HG03108 (cell line): Measurements from ENCODE around the gene ECHDC3.

ENCODE experiments used
- ATAC-seq: cut with Tn5 transposase; IDR thresholded peaks from one replicate; pipeline ENCODE4 v1.9.1; 2021; ENCODE audit warnings: moderate library complexity; ENCODE audit not compliant: unreplicated experiment

The ECHDC3 gene

GRCh38 chr10:11746883-11747539, 4.8 kb downstream of the ECHDC3 start:
- no peak for ATAC-seq

- no peak for ATAC-seq
Measured at GRCh38 chr10:11748866-11749265, 6.7 kb downstream of the ECHDC3 start.

- ATAC-seq: no peak
Measured at GRCh38 chr10:11750420-11750819, 8.2 kb downstream of the ECHDC3 start.

GRCh38 chr10:11754173-11754572, 12.0 kb downstream of the ECHDC3 start:
- no peak for ATAC-seq

- ATAC-seq: no peak
Measured at GRCh38 chr10:11754620-11755019, 12.4 kb downstream of the ECHDC3 start.

GRCh38 chr10:11755512-11756263, 13.5 kb downstream of the ECHDC3 start:
- ATAC-seq: no peak

GRCh38 chr10:11756766-11757315, 14.7 kb downstream of the ECHDC3 start:
- no peak for ATAC-seq

GRCh38 chr10:11757454-11757820, 15.3 kb downstream of the ECHDC3 start:
- no peak for ATAC-seq

- peak; percentile 98 for ATAC-seq
Measured at GRCh38 chr10:11757821-11758463, 15.8 kb downstream of the ECHDC3 start.

- no peak for ATAC-seq
Measured at GRCh38 chr10:11758527-11759236, 16.5 kb downstream of the ECHDC3 start.

- ATAC-seq: no peak
Measured at GRCh38 chr10:11759347-11759746, 17.2 kb downstream of the ECHDC3 start.

GRCh38 chr10:11760151-11760550, 18.0 kb downstream of the ECHDC3 start:
- ATAC-seq: no peak

- ATAC-seq: no peak
Measured at GRCh38 chr10:11760861-11761260, 18.7 kb downstream of the ECHDC3 start.

GRCh38 chr10:11761431-11761830, 19.2 kb downstream of the ECHDC3 start:
- ATAC-seq: no peak

GRCh38 chr10:11762706-11763500, 20.7 kb downstream of the ECHDC3 start:
- ATAC-seq: no peak

- no peak for ATAC-seq
Measured at GRCh38 chr10:11763501-11763861, 21.3 kb downstream of the ECHDC3 start.

GRCh38 chr10:11765141-11765540, 23.0 kb downstream of the ECHDC3 start:
- no peak for ATAC-seq

GRCh38 chr10:11772575-11773288, 30.6 kb downstream of the ECHDC3 start:
- no peak for ATAC-seq

- no peak for ATAC-seq
Measured at GRCh38 chr10:11773761-11774441, 31.7 kb downstream of the ECHDC3 start.
